ENCODE measurements around the gene TMPRSS3.

TMPRSS3 gene

GRCh38 chr21:42369821-42370220 lies 26.0 kb downstream of the TMPRSS3 start:
- no peak for DNase-seq

- no peak for DNase-seq
These were observed 28.3 kb downstream of the TMPRSS3 start for GRCh38 chr21:42367367-42368165.

GRCh38 chr21:42366292-42367010 lies 29.4 kb downstream of the TMPRSS3 start, which contains the start of gene TFF1:
Gene TFF1, minus strand, starts transcription at chr21:42366535. Its CDS starts 40 bp downstream, at chr21:42366495.
- no peak for DNase-seq

- no peak for DNase-seq
These were observed 30.1 kb downstream of the TMPRSS3 start for GRCh38 chr21:42365770-42366169.

GRCh38 chr21:42364304-42364865 lies 31.5 kb downstream of the TMPRSS3 start:
- DNase-seq, result no peak

GRCh38 chr21:42363312-42363711 lies 32.5 kb downstream of the TMPRSS3 start:
- no peak for DNase-seq

GRCh38 chr21:42362700-42363099 lies 33.2 kb downstream of the TMPRSS3 start:
- no peak for DNase-seq

GRCh38 chr21:42362198-42362597 lies 33.7 kb downstream of the TMPRSS3 start:
- no peak for DNase-seq

GRCh38 chr21:42361286-42361685 lies 34.6 kb downstream of the TMPRSS3 start:
- DNase-seq, result no peak

GRCh38 chr21:42360317-42360716 lies 35.5 kb downstream of the TMPRSS3 start:
- no peak for DNase-seq

- no peak for DNase-seq
These were observed 36.9 kb downstream of the TMPRSS3 start for GRCh38 chr21:42358937-42359336.

GRCh38 chr21:42358261-42358660 lies 37.6 kb downstream of the TMPRSS3 start:
- no peak for DNase-seq

GRCh38 chr21:42357307-42357706 lies 38.5 kb downstream of the TMPRSS3 start:
- DNase-seq, result no peak

- DNase-seq, result no peak
These were observed 39.2 kb downstream of the TMPRSS3 start for GRCh38 chr21:42356650-42357049.

GRCh38 chr21:42356046-42356445 lies 39.8 kb downstream of the TMPRSS3 start:
- no peak for DNase-seq

- DNase-seq, result no peak
These were observed 42.2 kb downstream of the TMPRSS3 start for GRCh38 chr21:42353623-42354022.

GRCh38 chr21:42352441-42353095 lies 43.3 kb downstream of the TMPRSS3 start:
- DNase-seq, result no peak

- DNase-seq, result no peak
These were observed 44.0 kb downstream of the TMPRSS3 start for GRCh38 chr21:42351626-42352440.

GRCh38 chr21:42350927-42351426 lies 44.9 kb downstream of the TMPRSS3 start, which contains the start of gene TFF2:
Gene TFF2, minus strand, starts transcription at chr21:42350994. Its CDS starts 37 bp downstream, at chr21:42350957.
- DNase-seq, result no peak

GRCh38 chr21:42350318-42350910 lies 45.4 kb downstream of the TMPRSS3 start:
- DNase-seq, result no peak
